AG04450 (cell line): ENCODE data around the gene KREMEN2. TPM values are rescaled to one million over a fixed set of nuclear protein-coding genes. Genes with fewer than 3 reads are reported as not detected.

Source experiments
- CTCF ChIA-PET: fragments of 300-600, 350-600 bp; formaldehyde crosslinking; extraction: SDS; loops from one replicate; lab custom pipeline; 2022; ENCODE audit warnings: antibody characterized with exemption, inconsistent platforms; lab: Charles Lee
- POLR2A ChIA-PET: fragments of 350-600 bp; formaldehyde crosslinking; extraction: SDS; loops from one replicate; lab custom pipeline; 2021; ENCODE audit warnings: antibody characterized with exemption, inconsistent platforms; lab: Yijun Ruan, JAX
- DNase-seq: peaks from one replicate; pipeline ENCODE4 v3.0.0-alpha.2; 2011; ENCODE audit warnings: low read depth, low spot score
- H3K27ac ChIP-seq: one replicate; pipeline ENCODE4 v1.5.1; 2012; ENCODE audit warnings: low read depth, low read length, control low read depth
- H3K27me3 ChIP-seq: one replicate; pipeline ENCODE4 v1.6.0; 2012; ENCODE audit warnings: low read length; ENCODE audit not compliant: control insufficient read depth, insufficient read depth
- H3K4me3 ChIP-seq: 2 replicates; pipeline ENCODE4 v1.5.1; 2011; ENCODE audit warnings: mild to moderate bottlenecking, low read depth, low read length, control low read depth
- H3K9me3 ChIP-seq: 2 replicates; pipeline ENCODE4 v1.5.1; 2012; ENCODE audit warnings: low read length; ENCODE audit not compliant: control insufficient read depth, insufficient read depth
- CTCF ChIP-seq: IDR thresholded peaks from 2 replicates; pipeline ENCODE4 v1.5.1; 2011; ENCODE audit warnings: low read depth, low read length, control low read depth, inconsistent platforms
- polyA plus RNA-seq: library from polyadenylated mRNA; depleted of rRNA; stranded (reverse); fragments of >200 nt; gene quantifications from 2 replicates; pipeline ENCODE4 v1.2.3, GENCODE V29; 2011

KREMEN2 gene
- polyA plus RNA-seq, 1 experiment = 0.04 TPM

- ChIA-PET POLR2A (no interaction called here), CTCF (no interaction called here)
- Histone ChIP-seq H3K27me3 (peaks cover 10% of the 10 kb centered on the region), H3K27ac (no peak overlapping the region), H3K9me3 (peaks cover 5% of the 10 kb centered on the region; the same call in 1 of the 2 replicates), H3K4me3 (peak overlapping the region; percentile 39)
- peak; percentile 67 for TF ChIP-seq CTCF
- peak; percentile 7 for DNase-seq
Measured at GRCh38 chr16:2983706-2984136, 19.6 kb downstream of the KREMEN2 start.

DNA sequence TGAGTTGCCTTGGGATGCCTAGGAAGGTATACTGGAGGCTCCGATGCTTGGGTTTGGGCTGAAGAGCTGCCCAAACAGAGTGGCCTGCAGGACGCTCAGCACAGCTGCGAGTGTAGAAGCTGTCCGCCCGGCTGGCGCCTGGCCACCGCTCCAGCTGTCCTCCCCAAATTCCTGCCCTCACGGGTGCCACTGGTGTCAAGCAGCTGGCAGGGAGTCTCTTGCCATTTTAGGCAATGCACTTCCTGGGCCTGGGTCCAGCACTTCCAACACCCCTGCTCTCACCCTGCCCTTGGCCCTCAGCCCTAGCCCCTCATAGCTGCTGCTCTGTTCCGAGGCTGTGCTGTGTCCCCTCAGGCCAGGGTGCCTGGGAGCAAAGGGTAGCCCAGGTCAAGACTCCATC, 21.4 kb downstream of the KREMEN2 start:
- H3K4me3 ChIP-seq = no peak overlapping the region
- peaks cover 18% of the 10 kb centered on the region for H3K27me3 ChIP-seq
- CTCF ChIA-PET = no interaction called here
- peaks cover 5% of the 10 kb centered on the region; the same call in 1 of the 2 replicates for H3K9me3 ChIP-seq
- no peak for TF ChIP-seq CTCF
- POLR2A ChIA-PET = no interaction called here
- DNase-seq = no peak
- H3K27ac ChIP-seq = no peak overlapping the region

GRCh38 chr16:2985893-2986355, 21.8 kb downstream of the KREMEN2 start:
- Histone ChIP-seq H3K27ac (no peak overlapping the region), H3K27me3 (peaks cover 20% of the 10 kb centered on the region), H3K4me3 (no peak overlapping the region), H3K9me3 (peaks cover 1% of the 10 kb centered on the region; the same call in 1 of the 2 replicates)
- ChIA-PET CTCF (no interaction called here), POLR2A (no interaction called here)
- no peak for DNase-seq
- TF ChIP-seq CTCF = no peak

DNA sequence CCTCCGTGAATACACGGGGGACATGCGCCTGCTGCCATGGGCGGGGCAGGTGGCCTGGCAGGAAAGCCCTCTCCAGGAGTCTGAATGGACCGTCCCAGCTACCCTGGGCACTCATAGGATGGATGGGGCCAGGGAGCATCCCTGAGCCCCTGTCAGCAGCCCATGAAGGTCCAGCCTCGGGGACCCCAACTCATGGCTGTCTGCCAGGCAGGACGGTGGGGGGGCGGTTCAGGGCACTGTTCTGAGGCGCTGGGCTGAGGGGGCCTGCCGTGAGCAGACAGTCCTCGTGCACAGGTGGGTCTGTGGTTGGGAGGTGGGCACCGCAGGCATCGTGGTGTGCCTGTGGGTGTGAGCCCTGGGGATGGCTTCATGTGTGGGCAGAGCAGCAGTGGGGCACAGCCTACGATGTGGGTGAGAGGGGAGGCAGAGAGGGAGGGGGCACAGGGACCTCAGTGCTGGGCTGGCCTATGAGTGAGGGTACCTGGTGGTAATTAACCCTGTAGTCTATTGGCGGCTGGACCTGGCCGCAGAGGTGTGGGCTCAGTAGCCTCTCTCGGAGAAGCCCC, 22.6 kb downstream of the KREMEN2 start:
- Histone ChIP-seq H3K9me3 (no peaks in the 10 kb centered on the region), H3K27ac (no peak overlapping the region), H3K27me3 (peaks cover 20% of the 10 kb centered on the region), H3K4me3 (no peak overlapping the region)
- CTCF ChIA-PET = no interaction called here
- DNase-seq = no peak
- POLR2A ChIA-PET = no interaction called here
- TF ChIP-seq CTCF = no peak

- DNase-seq = no peak
- Histone ChIP-seq H3K4me3 (no peak overlapping the region), H3K9me3 (no peaks in the 10 kb centered on the region), H3K27ac (no peak overlapping the region), H3K27me3 (peaks cover 20% of the 10 kb centered on the region)
- TF ChIP-seq CTCF = no peak
- ChIA-PET CTCF (interaction anchor here (0.5 kb wide), 1 partner anchor 130 kb away, joined by 3 read pairs; no protein-coding TSS in a partner anchor), POLR2A (no interaction called here)
Measured at GRCh38 chr16:2987286-2987685, 23.2 kb downstream of the KREMEN2 start.
